ENCODE data around the gene FBXL15.
A peak's percentile ranks its signal among the peaks of the same experiment; 100 is the strongest.

The FBXL15 gene

GRCh38 chr10:102420714-102421506 lies at the start of gene FBXL15:
TSS of gene FBXL15 (plus strand) at chr10:102420836. CDS start at chr10:102421130, 294 bp downstream.
- peak; percentile 91 for DNase-seq

- no peak for DNase-seq
Measured at GRCh38 chr10:102371295-102371694, 49.3 kb upstream of the FBXL15 start.

GRCh38 chr10:102375250-102375649 lies 45.4 kb upstream of the FBXL15 start:
- no peak for DNase-seq

DNA sequence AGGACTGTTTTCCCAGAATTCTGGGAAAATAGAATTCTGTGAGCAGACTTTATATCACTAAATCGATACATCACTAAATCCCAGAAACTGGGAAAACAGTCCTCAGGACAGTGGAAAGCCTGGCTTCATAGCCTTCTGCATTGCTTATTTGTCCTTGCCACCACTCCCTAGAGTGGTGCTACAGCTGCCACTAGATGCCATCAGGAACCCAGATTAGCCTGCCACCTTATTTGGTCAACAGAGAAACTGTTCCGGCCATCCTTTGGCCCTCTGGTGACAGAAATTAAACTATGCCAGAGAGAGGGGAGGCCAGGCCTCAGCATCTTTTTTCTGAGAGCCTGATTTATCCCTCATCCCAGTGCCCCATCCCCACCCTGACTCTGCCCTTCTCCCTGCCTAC lies 44.8 kb upstream of the FBXL15 start:
- DNase-seq: no peak

DNA sequence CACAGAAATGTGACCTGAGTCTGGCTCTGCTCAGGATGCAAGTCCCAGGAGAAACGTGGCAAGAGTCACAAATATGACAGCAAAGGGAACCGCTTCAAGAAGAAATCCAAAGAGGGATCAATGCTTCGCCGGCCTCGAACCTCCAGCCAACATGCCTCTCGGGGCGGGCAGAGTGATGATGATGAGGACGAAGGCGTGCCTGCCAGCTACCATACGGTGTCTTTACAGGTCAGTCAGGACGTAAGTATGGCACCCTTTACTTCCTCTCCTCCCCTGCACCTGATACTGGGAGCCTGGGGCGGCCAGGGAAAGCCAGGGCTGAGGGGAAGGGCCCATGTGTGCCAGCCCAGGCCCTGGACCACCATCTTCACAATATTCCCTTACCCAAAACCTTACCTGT lies 43.7 kb upstream of the FBXL15 start:
- DNase-seq: no peak

DNA sequence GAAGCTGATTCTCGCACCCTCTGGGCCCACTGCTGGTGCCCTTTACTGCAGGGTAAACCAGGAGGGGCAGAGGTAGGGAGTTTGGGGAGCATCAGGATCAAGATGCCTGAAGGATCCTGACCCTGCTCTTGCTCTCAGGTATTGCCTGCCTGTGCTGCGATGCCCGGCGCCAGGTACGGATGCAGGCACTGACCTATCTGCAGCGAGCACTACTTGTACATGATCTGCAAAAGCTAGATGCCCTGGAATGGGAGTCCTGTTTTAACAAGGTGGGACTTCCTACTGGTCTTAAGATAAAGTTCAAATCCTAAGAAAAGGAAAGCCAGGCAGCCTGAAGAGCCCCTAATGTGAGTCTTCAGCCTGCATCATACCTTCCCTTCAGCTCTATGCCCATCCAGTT lies 41.3 kb upstream of the FBXL15 start:
- DNase-seq: no peak

GRCh38 chr10:102381983-102382382 lies 38.7 kb upstream of the FBXL15 start:
- no peak for DNase-seq

- DNase-seq: no peak
Measured at GRCh38 chr10:102382871-102383270, 37.8 kb upstream of the FBXL15 start.

DNA sequence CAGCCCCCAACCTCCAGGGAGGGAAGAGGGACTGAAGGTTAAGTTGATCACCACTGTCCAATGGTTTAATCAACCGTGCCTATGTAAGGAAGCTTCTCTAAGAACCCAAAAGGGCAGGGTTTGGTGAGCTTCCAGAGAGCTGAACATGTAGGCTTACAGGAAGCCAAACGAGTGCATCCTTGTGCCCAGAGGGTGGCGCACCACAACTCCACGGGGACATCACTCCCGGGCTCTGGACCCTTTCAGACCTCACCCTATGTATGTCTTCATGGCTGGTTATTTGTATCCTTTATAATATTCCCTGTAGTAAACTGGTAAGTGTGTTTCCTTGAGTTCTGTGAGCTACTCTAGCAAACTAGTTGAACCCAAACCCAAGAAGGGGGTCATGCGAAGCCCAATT lies 36.6 kb upstream of the FBXL15 start:
- no peak for DNase-seq

- no peak for DNase-seq
Measured at GRCh38 chr10:102384606-102385429, 35.8 kb upstream of the FBXL15 start.

DNA sequence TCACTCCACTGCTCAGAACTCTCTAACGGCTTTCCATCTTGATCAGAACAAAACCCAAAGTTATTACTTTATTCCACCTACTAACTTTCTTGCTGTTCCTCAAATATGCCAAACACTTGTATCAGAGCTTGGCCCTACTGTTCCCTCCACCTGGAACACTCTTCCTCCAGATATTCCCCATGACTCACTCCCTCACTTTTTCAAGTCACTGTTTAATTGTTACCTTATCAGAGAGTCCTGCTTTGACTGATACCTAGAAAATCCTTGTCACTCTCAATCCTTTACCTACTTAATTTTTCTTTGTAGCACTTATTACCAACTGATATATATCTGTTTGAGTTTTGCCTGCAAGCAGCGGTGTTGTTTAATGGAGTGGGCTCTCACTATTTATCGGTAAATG lies 30.7 kb upstream of the FBXL15 start:
- no peak for DNase-seq

DNA sequence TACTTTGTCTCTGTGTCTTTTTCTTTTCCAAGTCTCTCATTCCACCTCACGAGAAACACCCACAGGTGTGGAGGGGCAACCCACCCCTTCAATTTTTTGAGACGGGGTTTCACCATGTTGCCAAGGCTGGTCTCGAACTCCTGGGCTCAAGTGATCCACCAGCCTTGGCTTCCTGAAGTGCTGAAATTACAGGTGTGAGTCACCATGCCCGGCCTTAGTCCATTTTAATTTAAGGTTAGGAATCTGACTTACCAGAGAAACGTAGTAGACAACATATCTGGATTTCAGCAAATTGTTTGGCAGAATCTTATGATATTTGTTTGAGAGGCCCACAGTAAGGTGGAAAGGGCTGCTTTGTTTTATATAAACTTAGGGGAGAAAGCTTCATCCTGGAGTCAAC lies 28.3 kb upstream of the FBXL15 start:
- DNase-seq: no peak

DNA sequence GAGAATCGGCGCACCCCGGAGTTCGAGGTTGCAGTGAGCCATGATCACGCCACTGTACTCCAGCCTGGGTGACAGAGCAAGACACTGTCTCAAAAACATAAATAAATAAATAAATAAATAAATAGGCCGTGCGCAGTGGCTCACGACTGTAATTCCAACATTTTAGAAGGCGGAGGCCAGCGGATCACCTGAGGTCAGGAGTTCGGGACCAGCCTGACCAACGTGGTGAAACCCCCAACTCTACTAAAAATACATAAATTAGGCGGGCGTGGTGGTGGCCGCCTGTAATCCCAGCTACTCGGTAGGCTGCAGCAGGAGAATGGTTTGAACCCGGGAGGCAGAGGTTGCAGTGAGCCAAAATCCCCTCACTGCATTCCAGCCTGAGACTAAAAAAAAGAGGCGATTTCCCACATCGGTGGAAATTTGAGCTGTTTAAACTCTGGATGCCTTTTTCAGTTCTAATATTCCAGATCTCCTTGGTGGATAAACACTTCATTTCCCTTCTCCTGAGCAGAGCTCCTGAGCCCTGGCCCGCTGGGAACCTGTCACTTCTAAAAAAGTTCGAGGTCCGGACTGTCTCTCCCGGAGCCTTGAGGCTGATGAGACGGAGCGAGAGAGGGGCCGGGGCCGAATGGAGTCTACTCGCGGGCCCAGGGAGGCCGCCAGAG lies 27.1 kb upstream of the FBXL15 start:
- DNase-seq: no peak

DNA sequence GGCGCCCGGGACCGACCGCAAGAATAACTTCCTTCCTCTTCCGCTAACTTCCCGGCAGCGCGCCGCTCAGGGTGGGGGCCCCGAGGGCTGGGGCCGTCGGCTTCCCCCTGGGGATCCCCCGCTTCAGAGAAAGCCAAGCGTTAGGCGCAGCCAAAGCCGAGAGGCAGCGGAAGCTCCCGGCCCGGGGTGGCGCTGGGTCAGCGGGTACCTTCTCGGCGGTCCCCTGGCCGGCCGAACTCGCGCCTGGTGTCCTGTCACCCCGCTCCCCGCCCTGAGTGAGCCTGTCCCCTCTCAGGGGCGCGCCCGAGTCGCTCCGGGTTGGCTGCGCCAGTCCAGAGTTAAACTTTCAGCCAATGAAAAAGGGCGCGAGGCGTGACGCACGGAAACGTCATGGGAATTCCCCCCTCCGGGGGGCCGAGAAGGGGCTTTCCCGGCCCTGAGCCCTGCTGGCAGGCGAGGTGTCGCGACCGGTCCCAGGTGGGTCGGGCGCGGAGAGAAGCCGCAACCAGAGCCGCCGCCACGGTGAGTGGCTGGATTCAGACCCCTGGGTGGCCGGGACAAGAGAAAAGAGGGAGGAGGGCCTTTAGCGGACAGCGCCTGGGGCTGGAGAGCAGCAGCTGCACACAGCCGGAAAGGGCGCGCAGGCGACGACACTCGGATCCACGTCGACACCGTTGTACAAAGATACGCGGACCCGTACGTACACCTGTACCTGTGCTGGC lies 26.4 kb upstream of the FBXL15 start:
- no peak for DNase-seq

- no peak for DNase-seq
Measured at GRCh38 chr10:102394801-102395399, 25.7 kb upstream of the FBXL15 start.

DNA sequence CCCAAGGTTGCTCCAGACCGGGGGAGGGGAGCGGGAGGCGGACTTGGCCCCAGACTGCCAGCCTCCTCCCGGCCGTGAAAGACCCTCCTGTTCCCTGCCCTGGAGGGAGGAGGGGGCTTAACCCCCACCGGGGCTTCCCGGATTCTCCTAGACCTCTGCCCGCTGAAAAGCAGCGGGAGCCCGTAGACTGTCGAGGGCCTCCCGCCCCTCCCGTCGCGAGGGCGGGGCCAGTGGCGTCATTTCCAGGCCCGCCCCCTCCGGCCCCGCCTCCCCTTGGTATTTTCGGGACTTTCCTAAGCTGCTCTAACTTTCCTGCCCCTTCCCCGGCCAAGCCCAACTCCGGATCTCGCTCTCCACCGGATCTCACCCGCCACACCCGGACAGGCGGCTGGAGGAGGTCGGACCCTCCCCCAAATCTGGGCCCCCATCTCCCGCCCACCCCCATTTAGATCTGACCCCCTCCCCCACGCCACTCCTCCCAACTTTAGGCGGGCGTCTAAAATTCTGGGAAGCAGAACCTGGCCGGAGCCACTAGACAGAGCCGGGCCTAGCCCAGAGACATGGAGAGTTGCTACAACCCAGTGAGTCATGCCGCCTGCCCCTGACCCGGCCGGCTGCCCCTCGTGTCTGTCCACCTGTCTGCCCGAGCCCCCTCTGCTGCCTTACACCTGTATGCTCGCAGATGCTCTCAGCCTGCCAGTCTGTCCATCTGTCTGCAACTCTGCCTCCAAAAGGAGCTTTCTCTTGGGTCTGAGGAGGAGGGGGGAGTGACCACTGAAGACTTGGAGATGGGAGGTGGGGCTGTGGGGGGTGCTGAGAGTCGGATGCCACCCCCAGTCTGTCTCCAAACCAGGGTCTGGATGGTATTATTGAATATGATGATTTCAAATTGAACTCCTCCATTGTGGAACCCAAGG lies 25.0 kb upstream of the FBXL15 start, which contains the start of gene NFKB2:
TSS of gene NFKB2 (plus strand) at position 306 of the 917 bp plus-strand sequence. CDS start at position 561, 255 bp downstream.
- no peak for DNase-seq

DNA sequence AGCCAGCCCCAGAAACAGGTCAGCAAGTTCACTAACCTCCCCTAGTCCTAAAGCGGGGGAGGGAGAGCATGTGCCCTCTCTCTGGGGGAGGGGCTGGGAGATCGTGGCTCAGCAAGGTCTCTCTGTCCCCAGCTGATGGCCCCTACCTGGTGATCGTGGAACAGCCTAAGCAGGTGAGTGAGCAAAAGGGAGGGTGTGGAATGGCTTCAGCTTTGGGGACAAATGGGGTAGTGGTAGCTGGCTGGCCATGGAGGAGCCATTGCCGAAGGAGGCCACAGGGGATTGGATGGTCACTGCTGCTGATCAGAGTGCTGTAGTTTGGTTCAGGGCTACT lies 24.4 kb upstream of the FBXL15 start:
- DNase-seq: no peak

GRCh38 chr10:102396730-102397151 lies 23.9 kb upstream of the FBXL15 start:
- DNase-seq: no peak

DNA sequence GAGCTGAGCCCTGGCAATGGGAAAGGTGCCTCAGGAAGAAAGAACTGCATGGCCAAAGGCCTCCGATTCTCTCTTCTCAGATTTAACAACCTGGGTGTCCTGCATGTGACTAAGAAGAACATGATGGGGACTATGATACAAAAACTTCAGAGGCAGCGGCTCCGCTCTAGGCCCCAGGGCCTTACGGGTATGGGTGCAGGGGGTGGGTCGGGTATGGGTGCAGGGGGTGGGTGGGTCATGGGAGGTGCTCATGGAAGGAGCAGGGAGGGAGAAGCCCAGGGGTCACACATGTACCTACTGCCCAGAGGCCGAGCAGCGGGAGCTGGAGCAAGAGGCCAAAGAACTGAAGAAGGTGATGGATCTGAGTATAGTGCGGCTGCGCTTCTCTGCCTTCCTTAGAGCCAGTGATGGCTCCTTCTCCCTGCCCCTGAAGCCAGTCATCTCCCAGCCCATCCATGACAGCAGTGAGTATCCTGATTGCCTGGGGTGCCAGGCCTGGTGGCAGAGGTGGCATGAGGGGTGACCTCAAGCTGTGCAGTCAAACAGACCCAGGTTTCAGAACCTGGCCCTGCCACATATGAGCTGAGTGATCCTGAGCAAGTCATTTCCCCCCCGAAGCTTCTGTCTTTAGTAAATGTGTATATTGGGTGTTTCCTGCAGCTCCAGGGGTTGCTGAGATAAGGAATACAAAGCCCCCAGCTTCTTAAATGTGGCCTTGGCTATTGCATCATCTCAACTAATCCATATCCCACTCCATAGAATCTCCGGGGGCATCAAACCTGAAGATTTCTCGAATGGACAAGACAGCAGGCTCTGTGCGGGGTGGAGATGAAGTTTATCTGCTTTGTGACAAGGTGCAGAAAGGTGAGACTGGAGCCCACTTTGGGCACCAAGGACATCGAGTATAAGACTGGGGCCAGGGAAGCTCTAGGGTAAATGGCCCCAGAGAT lies 23.1 kb upstream of the FBXL15 start:
- no peak for DNase-seq

Data from NCI-H1436 treated with DMSO at 0.1 percent for 48 hours (cell line).